HG02610 (cell line): Measurements from ENCODE around the gene FRMD8.

Source experiments
- ATAC-seq: cut with Tn5 transposase; IDR thresholded peaks from one replicate; pipeline ENCODE4 v1.9.1; 2021; ENCODE audit warnings: mild to moderate bottlenecking, moderate library complexity; ENCODE audit not compliant: unreplicated experiment

The FRMD8 gene

DNA sequence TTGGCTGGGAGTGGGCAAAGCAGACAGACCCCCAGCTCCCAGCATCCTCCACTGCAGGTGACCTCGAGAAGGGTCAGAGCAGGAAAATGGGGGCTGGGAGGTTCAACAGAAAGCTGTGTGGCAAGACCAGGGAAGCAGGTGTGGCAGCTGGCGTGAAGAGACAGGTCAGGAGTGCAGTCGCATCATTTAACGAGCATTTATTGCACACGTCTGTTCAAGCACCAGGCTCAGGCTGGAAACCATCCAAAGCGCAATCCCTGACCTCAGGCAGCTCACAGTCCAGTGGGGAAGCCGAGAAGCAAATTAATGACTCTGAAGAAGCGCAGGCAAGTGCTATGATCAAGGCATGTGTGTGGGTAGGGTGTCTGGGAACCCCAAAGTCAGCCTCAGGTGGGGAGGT is 11.4 kb upstream of the FRMD8 start:
- no peak for ATAC-seq

- no peak for ATAC-seq
Observed at GRCh38 chr11:65376138-65376713, 10.2 kb upstream of the FRMD8 start.

GRCh38 chr11:65377036-65377435 is 9.4 kb upstream of the FRMD8 start:
- ATAC-seq = no peak

DNA sequence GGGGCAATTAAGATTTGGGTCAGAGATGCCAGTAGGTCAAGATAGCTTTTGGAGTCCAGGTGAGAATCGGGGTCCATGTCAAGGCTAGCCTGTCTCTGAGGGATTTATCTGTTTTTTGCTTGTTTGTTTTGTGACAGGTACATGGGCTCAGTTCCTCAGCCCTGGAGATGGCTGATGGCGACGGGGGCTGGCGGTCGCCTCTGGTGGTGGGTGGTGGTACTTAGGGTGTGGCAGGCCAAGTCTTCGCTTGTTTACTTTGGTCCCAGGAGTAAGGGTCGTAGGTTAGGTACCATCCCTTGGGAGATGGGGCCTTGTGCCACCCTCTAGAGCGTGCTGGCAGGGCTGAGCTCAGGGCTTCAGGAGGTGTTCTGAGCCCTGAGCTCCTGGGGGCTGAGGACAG is 8.7 kb upstream of the FRMD8 start:
- no peak for ATAC-seq

GRCh38 chr11:65378208-65378927 is 8.1 kb upstream of the FRMD8 start:
- ATAC-seq = no peak

DNA sequence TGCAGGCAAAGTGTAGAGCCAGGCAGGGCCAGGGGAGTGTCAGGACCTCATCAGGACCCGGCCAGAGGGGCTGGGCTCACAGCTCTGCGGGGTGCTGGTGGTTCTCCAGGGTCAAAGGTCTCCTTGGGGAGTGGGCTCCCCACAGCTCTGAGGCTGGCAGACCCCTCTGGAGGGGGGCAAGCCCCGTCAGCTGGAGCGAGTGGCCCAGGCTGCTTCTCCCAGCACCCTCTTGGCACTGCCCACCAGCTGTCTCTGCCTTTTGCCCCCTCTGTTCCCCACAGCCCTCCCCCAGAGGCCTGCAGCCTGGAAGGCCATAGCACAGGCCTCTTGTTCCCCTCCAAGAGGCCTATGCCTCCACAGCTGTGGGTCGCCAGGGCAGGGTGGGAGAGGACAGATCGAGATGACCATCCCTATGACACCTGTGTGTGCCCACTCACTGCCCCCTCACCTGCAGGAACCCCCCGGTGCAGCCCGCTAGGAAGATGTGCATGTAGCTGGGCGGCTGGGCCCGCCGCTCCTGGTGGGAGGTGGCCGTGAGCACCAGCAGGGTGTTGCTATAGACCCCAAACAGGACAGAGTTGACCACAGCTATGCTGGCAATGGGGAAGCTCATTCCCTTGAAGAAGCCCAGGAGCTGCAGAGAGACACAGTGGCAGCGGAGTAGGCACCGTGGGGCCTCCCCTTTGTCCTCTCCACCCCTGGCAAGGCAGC is 7.4 kb upstream of the FRMD8 start:
- no peak for ATAC-seq

DNA sequence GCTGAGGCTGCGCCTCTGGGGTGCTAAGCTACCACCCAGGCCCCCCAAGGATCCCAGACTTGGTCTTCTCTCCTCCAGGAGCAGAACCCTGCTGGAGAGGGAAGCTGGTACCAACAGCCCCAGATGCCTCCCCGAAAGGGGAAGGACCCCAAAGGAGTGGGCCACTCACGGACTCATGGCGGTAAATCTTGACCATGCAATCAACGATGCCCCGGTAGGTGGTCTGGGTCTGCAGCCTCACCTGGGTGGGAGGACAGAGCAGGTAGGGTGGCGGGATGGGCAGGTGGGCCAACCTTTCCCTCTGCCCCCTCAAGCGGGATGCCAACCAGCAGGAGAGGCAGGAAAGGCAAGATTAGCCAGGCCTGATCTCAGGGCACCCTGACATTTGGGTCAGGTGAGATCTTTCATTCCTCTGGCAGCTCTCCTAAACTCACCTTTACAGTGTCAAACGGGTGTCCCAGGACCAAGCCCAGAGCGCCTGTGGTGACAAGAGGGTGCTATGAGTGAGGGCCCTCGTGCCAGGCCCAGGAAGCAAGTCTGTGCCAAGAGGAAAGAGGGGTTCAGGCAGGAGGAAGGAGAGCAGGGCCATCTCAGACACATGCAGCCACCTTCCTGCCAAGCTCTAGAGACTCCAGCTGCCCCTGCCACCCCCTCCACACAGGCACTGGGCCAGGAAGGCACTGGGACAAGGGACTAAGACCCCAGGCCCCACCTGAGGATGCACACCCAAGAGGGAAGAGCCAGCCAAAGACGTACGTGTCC is 6.6 kb upstream of the FRMD8 start:
- ATAC-seq = no peak

DNA sequence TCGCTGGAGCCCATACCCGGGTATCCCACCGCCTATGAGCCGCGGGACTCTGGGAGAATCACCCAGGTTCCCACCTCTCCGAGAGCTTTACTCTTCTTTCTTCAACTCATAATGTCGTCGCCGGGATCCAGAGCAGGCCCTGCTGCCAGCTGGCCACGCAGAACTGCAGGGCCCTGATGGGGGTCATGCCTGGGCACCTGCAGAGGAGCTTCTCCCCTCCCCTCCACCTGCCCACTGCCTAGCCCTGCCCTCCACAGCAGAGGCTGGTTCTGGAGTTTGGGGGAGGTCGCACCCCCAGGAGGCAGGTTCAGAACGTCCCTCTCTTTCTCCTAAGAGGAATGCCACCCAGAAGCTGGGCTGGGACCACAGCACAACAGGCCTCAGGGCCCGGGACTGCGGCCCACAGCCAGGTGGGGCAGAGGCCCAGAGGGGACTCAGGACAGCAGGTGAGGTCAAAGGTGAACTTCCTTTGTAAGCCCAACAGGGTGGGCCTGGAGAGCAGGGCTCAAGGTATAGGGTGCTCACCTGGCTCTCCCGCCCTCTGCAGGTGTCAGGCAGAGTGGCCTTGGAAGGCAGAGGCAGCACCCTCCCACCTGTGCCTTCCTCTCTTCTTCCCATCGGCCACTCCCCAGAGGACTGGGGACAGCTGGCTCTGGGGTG is 5.8 kb upstream of the FRMD8 start:
- no peak for ATAC-seq

DNA sequence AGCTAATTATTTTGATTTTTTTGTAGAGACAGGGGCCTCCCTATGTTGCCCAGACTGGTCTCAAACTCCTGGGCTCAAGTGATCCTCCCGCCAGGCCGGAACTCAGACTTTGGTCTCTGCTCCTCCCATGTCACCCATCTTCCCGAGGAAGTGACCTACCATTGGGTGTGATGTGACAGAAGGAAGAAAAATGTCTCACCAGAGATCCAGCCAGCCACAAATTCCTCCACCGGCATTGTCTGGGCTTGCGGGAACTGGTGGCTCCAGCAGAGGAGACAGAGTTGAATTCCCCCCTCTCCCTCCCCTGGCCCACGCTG is 4.8 kb upstream of the FRMD8 start:
- ATAC-seq = no peak

DNA sequence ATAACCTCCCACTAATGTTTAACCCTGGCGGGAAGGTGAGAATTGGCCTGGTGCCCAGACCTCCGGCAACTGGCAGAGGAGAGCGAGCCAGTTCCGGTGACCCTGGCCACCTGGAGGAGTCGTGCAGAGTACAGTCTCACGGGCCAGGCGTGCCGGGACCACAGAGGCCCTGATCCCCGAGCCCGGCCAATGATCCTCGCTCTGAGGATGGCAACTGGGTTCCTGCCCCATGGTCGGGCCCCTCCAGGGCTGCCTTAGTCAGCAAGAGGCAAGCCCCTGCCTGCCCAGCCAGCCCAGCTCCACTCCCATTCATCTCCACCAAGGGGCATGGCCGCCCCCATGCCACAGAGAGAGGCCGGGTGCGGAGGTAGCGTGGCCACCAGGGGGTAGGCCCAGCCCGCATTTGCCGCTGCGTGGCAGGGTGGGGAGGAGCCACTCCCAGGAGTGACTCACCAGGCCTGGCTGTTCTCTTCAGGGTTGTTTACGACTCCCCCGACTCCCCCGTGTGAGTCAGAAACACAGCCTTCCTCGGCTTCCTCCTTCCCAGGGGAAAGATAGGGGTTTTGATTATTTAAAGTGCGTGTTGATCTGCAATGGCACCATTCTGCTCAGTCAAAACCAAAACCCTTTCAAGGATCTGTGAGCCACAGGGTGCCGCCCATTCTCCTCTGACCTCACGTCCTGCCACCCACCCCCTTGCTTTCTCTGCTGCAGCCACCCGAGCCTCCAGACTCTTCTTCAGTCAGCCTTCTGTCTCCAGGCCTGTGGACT is 4.2 kb upstream of the FRMD8 start, which contains the start of gene SLC25A45:
SLC25A45 (minus strand) TSS at position 614 of the 771 bp plus-strand sequence. CDS start 695 bp downstream, outside the sequence.
- ATAC-seq = peak; percentile 69

GRCh38 chr11:65382804-65383368 is 3.6 kb upstream of the FRMD8 start:
- ATAC-seq = no peak

GRCh38 chr11:65383778-65384177 is 2.7 kb upstream of the FRMD8 start:
- ATAC-seq = no peak

GRCh38 chr11:65384301-65384889 is 2.0 kb upstream of the FRMD8 start:
- ATAC-seq = no peak

DNA sequence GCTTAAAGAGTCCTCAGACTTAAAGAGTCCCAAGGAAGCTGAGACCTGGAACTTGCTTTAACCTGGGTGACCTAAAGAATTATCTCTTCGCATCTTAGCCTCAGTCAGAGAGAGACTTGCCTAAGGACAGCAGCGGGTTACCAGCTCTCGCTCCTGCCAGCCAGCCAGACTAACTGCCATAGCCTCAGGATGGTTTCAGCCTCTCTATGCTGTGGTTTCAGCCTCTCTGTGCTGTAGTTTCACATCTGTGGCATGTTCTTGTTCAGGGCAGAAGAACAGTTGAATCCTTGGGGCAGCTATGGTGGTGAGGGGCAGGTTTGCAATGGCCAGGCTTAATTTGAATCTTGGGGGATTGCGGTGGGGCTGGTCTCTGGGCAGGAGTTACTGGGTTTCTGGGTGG is 2.3 kb downstream of the FRMD8 start:
- no peak for ATAC-seq

- no peak for ATAC-seq
Observed at GRCh38 chr11:65389294-65389980, 3.0 kb downstream of the FRMD8 start.

- ATAC-seq = no peak
Observed at GRCh38 chr11:65390099-65390941, 3.9 kb downstream of the FRMD8 start.

- no peak for ATAC-seq
Observed at GRCh38 chr11:65390996-65391395, 4.6 kb downstream of the FRMD8 start.

GRCh38 chr11:65392186-65392829 is 5.9 kb downstream of the FRMD8 start:
- no peak for ATAC-seq
